ENCODE results near the gene LRP1. TPM values are rescaled to one million over a fixed set of nuclear protein-coding genes. Genes with fewer than 3 reads are reported as not detected.

The LRP1 gene
- total RNA-seq, 2 donors from 2014 or later: 663 to 755 TPM

- peaks cover 18% of the 10 kb centered on the region for H3K36me3 ChIP-seq
- H3K9me3 ChIP-seq: no peaks in the 10 kb centered on the region
- peaks cover 17 to 44% of the 10 kb centered on the region in 2 donors for H3K4me1 ChIP-seq (ENCODE audit: control insufficient read depth in 1 of 2, low read depth in 2 of 2)
- peak overlapping the region in 1 of 2 donors; percentile 67 for H3K27ac ChIP-seq
- peaks cover 18% of the 10 kb centered on the region for H3K27me3 ChIP-seq (replicated peaks; ENCODE audit: insufficient read depth)
- ATAC-seq (ENCODE audit: insufficient number of reproducible peaks, low FRiP score, low read depth) (no peak), DNase-seq (ENCODE audit: low spot score) (no peak)
- TF ChIP-seq CTCF (IDR thresholded peaks at IDR 0.05): no peak
- peak overlapping the region; percentile 47 for H3K4me3 ChIP-seq
These were observed 108.8 kb downstream of the LRP1 start for GRCh38 chr12:57236925-57237595.

GRCh38 chr12:57237596-57237931 lies 109.3 kb downstream of the LRP1 start:
- Histone ChIP-seq H3K4me1 (ENCODE audit: control insufficient read depth in 1 of 2, low read depth in 2 of 2) (peaks cover 21 to 49% of the 10 kb centered on the region in 2 donors), H3K36me3 (peaks cover 13% of the 10 kb centered on the region), H3K4me3 (no peak overlapping the region), H3K27ac (no peak overlapping the region), H3K27me3 (replicated peaks; ENCODE audit: insufficient read depth) (peaks cover 18% of the 10 kb centered on the region), H3K9me3 (no peaks in the 10 kb centered on the region)
- no peak for ATAC-seq (ENCODE audit: insufficient number of reproducible peaks, low FRiP score, low read depth)
- DNase-seq (ENCODE audit: low spot score): no peak
- TF ChIP-seq CTCF (IDR thresholded peaks at IDR 0.05): no peak

- TF ChIP-seq CTCF (IDR thresholded peaks at IDR 0.05): no peak
- Histone ChIP-seq H3K9me3 (no peaks in the 10 kb centered on the region), H3K36me3 (peaks cover 6% of the 10 kb centered on the region), H3K4me1 (ENCODE audit: control insufficient read depth in 1 of 2, low read depth in 2 of 2) (peaks cover 28 to 56% of the 10 kb centered on the region in 2 donors), H3K27me3 (replicated peaks; ENCODE audit: insufficient read depth) (peaks cover 18% of the 10 kb centered on the region), H3K27ac (no peak overlapping the region), H3K4me3 (peak overlapping the region; percentile 81)
- no peak for ATAC-seq (ENCODE audit: insufficient number of reproducible peaks, low FRiP score, low read depth)
- DNase-seq (ENCODE audit: low spot score): no peak
These were observed 109.9 kb downstream of the LRP1 start for GRCh38 chr12:57237932-57238853.

GRCh38 chr12:57238854-57239554 lies 110.7 kb downstream of the LRP1 start:
- Histone ChIP-seq H3K27me3 (replicated peaks; ENCODE audit: insufficient read depth) (peaks cover 18% of the 10 kb centered on the region), H3K4me1 (ENCODE audit: control insufficient read depth in 1 of 2, low read depth in 2 of 2) (peaks cover 33 to 63% of the 10 kb centered on the region in 2 donors), H3K4me3 (peak overlapping the region; percentile 81), H3K9me3 (no peaks in the 10 kb centered on the region), H3K36me3 (no peaks in the 10 kb centered on the region), H3K27ac (no peak overlapping the region)
- peak; percentile 100 for TF ChIP-seq CTCF (IDR thresholded peaks at IDR 0.05)
- ATAC-seq (ENCODE audit: insufficient number of reproducible peaks, low FRiP score, low read depth): peak; percentile 61
- DNase-seq (ENCODE audit: low spot score): peak; percentile 47
